GM10266 (cell line): ENCODE data around the gene RASL11A.
"Not testable (repeated sequence)": the region's sequence is repeated elsewhere in the genome, so short reads cannot be mapped to it uniquely, and the experiment has no call there.

ENCODE experiments used
- DNase-seq: peaks from one replicate; pipeline ENCODE4 v3.0.0; 2012; ENCODE audit errors: extremely low spot score
- TF ChIP-seq, protein P1 (sequence below): IDR thresholded peaks from 2 replicates; pipeline ENCODE4 v1.5.1; 2012; ENCODE audit warnings: mild to moderate bottlenecking, low read depth; ENCODE audit not compliant: control insufficient read depth, insufficient read depth; ENCODE audit errors: missing control alignments

The RASL11A gene

GRCh38 chr13:27270594-27271520 lies at the start of gene RASL11A:
Gene RASL11A (plus strand): TSS chr13:27270830. CDS start chr13:27270945, 115 bp downstream.
- peak; percentile 85 for DNase-seq
- TF ChIP-seq, protein P1, sequence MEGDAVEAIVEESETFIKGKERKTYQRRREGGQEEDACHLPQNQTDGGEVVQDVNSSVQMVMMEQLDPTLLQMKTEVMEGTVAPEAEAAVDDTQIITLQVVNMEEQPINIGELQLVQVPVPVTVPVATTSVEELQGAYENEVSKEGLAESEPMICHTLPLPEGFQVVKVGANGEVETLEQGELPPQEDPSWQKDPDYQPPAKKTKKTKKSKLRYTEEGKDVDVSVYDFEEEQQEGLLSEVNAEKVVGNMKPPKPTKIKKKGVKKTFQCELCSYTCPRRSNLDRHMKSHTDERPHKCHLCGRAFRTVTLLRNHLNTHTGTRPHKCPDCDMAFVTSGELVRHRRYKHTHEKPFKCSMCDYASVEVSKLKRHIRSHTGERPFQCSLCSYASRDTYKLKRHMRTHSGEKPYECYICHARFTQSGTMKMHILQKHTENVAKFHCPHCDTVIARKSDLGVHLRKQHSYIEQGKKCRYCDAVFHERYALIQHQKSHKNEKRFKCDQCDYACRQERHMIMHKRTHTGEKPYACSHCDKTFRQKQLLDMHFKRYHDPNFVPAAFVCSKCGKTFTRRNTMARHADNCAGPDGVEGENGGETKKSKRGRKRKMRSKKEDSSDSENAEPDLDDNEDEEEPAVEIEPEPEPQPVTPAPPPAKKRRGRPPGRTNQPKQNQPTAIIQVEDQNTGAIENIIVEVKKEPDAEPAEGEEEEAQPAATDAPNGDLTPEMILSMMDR = peak; percentile 90

DNA sequence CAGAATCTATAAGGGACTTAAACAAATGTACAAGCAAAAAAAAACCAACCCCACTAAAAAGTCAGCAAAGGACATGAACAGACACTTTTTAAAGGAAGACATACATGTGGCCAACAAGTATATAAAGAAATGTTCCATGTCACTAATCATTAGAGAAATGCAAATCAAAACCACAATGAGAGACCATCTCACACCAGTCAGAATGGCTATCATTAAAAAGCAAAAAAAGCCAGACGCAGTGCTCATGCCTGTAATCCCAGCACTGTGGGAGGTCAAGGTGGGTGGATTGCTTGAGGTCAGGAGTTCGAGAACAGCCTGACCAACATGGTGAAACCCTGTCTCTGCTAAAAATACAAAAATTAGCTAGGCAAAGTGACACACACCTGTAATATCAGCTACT lies 48.5 kb upstream of the RASL11A start:
- DNase-seq = not testable (repeated sequence)

GRCh38 chr13:27226991-27227390 lies 43.6 kb upstream of the RASL11A start:
- TF ChIP-seq, protein P1 = no peak
- DNase-seq = no peak

DNA sequence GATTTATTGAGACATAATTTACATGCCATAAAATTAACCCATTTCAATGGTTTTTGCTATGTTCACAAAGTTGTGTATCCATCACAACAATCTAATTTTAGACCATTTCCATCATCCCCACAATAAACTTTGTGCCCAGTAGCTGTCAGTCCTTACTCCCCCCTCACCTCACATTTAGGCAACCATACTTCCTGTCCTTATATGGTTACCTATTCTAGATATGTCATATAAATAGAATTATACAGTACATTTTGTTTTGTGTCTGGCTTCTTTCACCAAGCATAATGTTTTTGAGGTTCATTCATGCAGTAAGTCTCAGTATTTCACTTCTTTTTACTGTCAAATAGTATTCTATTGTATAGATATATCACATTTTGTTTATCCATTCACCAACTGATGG lies 42.5 kb upstream of the RASL11A start:
- no peak for DNase-seq
- TF ChIP-seq, protein P1 = no peak

DNA sequence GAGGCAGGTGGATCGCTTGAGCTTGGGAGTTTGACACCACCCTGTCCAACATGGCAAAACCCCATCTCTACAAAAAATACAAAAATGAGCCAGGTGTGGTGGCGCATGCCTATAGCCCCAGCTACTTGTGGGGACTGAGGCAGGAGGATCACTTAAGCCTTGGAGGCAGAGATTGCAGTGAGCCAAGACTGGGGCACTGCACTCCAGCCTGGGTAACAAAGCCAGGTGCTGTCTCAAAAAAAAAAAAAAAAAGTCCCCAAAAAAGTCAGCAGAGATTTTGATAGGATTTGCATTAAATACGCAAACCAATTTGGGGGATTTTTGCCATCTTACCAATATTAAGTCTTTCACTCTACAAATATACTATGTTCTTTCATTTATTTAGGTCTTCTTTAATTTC lies 41.0 kb upstream of the RASL11A start:
- TF ChIP-seq, protein P1 = no peak
- DNase-seq = no peak

GRCh38 chr13:27233964-27234363 lies 36.7 kb upstream of the RASL11A start:
- TF ChIP-seq, protein P1 = no peak
- DNase-seq = no peak

DNA sequence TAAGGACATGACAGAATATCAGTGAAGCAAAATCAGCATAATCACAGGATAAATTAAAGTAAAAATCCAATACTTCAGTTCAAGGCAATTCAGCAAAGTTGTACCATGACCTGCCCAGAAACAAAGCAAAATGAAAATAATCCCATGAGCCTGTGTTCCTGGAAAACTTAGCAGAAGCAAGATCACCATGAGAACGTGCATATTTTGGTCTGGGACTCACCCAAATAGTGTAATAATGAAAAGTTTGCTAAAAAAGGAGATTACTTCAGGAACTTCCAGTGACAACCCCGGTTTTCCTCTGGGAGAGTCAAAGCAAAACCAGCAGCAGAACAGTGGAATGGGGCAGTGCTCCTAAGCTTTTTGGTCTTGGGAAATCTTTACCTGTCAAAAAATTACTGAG lies 34.2 kb upstream of the RASL11A start:
- TF ChIP-seq, protein P1 = no peak
- no peak for DNase-seq
